OCI-LY7 (cell line): ENCODE data around the gene TMEM212. TPM values are rescaled to one million over a fixed set of nuclear protein-coding genes. Genes with fewer than 3 reads are reported as not detected.

Source experiments
- BruUV-seq: library from RNA; stranded (reverse); fragments of 400-500 nt; replicated peaks from 2 replicates; lab custom pipeline; 2021; lab: Mats Ljungman, UMichigan
- CTCF ChIA-PET: fragments of 300-600 bp; sonication (Branson Sonifier 250); formaldehyde crosslinking; loops from one replicate; lab custom pipeline; 2022; ENCODE audit warnings: antibody characterized with exemption; ENCODE audit not compliant: unreplicated experiment; lab: Charles Lee
- POLR2A ChIA-PET: fragments of 300-600 bp; sonication (Branson Sonifier 250); formaldehyde crosslinking; loops from one replicate; lab custom pipeline; 2022; ENCODE audit warnings: antibody characterized with exemption; lab: Charles Lee
- DNase-seq: peaks from one replicate; pipeline ENCODE4 v3.0.0-alpha.2; 2015; ENCODE audit warnings: low spot score
- H2AFZ ChIP-seq: fragments of 200-600 bp; sonication (generic), shearing (Covaris generic); 2 replicates; pipeline ENCODE4 v1.6.1; 2014; ENCODE audit warnings: mild to moderate bottlenecking, antibody characterized with exemption, low read length, moderate library complexity
- H3K27ac ChIP-seq: fragments of 200-600 bp; sonication (generic); 2 replicates; pipeline ENCODE4 v1.5.1; 2014; ENCODE audit warnings: mixed run types, low read depth, mild to moderate bottlenecking, moderate library complexity, low read length, inconsistent platforms; ENCODE audit not compliant: poor library complexity, severe bottlenecking
- H3K36me3 ChIP-seq: fragments of 200-600 bp; sonication (generic); 2 replicates; pipeline ENCODE4 v1.6.1; 2014; ENCODE audit warnings: mild to moderate bottlenecking, antibody characterized with exemption, low read length, moderate library complexity, mixed read lengths; ENCODE audit not compliant: insufficient read depth
- H3K4me1 ChIP-seq: fragments of 200-600 bp; sonication (generic); 2 replicates; pipeline ENCODE4 v1.5.1; 2014; ENCODE audit warnings: mild to moderate bottlenecking, low read length; ENCODE audit not compliant: insufficient read depth, poor library complexity, severe bottlenecking
- H3K4me2 ChIP-seq: fragments of 200-600 bp; sonication (generic); 2 replicates; pipeline ENCODE4 v1.6.1; 2014; ENCODE audit warnings: mild to moderate bottlenecking, low read length
- H3K4me3 ChIP-seq: fragments of 200-600 bp; sonication (generic); 2 replicates; pipeline ENCODE4 v1.5.1; 2014; ENCODE audit warnings: mild to moderate bottlenecking, low read depth, low read length; ENCODE audit not compliant: poor library complexity, severe bottlenecking
- H3K79me2 ChIP-seq: fragments of 200-600 bp; sonication (generic); 2 replicates; pipeline ENCODE4 v1.6.1; 2016; ENCODE audit warnings: low read depth, mild to moderate bottlenecking, low read length, moderate library complexity, mixed read lengths; ENCODE audit not compliant: insufficient read depth
- H3K9me2 ChIP-seq: fragments of 200-600 bp; sonication (generic); 2 replicates; pipeline ENCODE4 v1.6.1; 2016; ENCODE audit warnings: mild to moderate bottlenecking, low read length, mixed read lengths; ENCODE audit not compliant: insufficient read depth
- H3K9me3 ChIP-seq: fragments of 200-600 bp; sonication (generic); 2 replicates; pipeline ENCODE4 v1.6.1; 2014; ENCODE audit warnings: mild to moderate bottlenecking, mixed run types, low read length, mixed read lengths
- H4K20me1 ChIP-seq: fragments of 200-600 bp; sonication (generic); 2 replicates; pipeline ENCODE4 v1.6.1; 2014; ENCODE audit warnings: mild to moderate bottlenecking, antibody characterized with exemption, low read length, moderate library complexity, mixed read lengths; ENCODE audit not compliant: insufficient read depth
- CTCF ChIP-seq: fragments of 200-600 bp; sonication (generic); conservative IDR thresholded peaks from 2 replicates; pipeline ENCODE4 v1.5.1; 2014; ENCODE audit warnings: mild to moderate bottlenecking, antibody characterized with exemption, low read length, moderate library complexity, mixed read lengths
- EZH2phosphoT487 ChIP-seq: fragments of 200-600 bp; sonication (generic); IDR thresholded peaks from 2 replicates; pipeline ENCODE4 v1.6.1; 2018; ENCODE audit warnings: low read depth, borderline replicate concordance, mild to moderate bottlenecking, mixed run types, antibody characterized with exemption, low read length, moderate library complexity, mixed read lengths
- intact Hi-C: fragments of 100-400 bp; cut with micrococcal nuclease; formaldehyde crosslinking; loops from one replicate; pipeline ENCODE4 v1.10.0; 2022; ENCODE audit not compliant: unreplicated experiment
- total RNA-seq, 2 experiments: library from RNA; depleted of rRNA in 1 of 2; stranded (reverse); fragments of >200 nt in 1 of 2; shearing (Covaris generic) in 1 of 2; gene quantifications; 2 replicates each; pipeline ENCODE4 v1.2.3, GENCODE V29; 2014 to 2022

TMEM212 gene
- total RNA-seq, 2 experiments from 2014 or later, result not detected

- Histone ChIP-seq H3K36me3 (no peaks in the 10 kb centered on the region), H2AFZ (no peak overlapping the region), H3K27ac (no peak overlapping the region), H3K4me1 (no peaks in the 10 kb centered on the region), H3K79me2 (no peaks in the 10 kb centered on the region), H3K9me3 (peaks cover 6% of the 10 kb centered on the region), H3K9me2 (no peaks in the 10 kb centered on the region), H3K4me2 (no peak overlapping the region), H3K4me3 (no peak overlapping the region), H4K20me1 (no peaks in the 10 kb centered on the region)
- no TSS peak for BruUV-seq
- TF ChIP-seq CTCF (no peak), EZH2phosphoT487 (no peak)
- no peak for DNase-seq
- intact Hi-C loops, result no loop called here
- CTCF ChIA-PET, result no interaction called here
- POLR2A ChIA-PET, result interaction anchor here (0.9 kb wide), 1 partner anchor 41 kb away, joined by 3 read pairs; no protein-coding TSS in a partner anchor
Measured at GRCh38 chr3:171849617-171850319, 6.6 kb downstream of the TMEM212 start.

- Histone ChIP-seq H3K4me1 (no peaks in the 10 kb centered on the region), H3K4me3 (no peak overlapping the region), H3K9me3 (peaks cover 11% of the 10 kb centered on the region), H3K27ac (no peak overlapping the region), H4K20me1 (no peaks in the 10 kb centered on the region), H3K36me3 (no peaks in the 10 kb centered on the region), H3K4me2 (no peak overlapping the region), H3K9me2 (no peaks in the 10 kb centered on the region), H3K79me2 (no peaks in the 10 kb centered on the region), H2AFZ (no peak overlapping the region)
- intact Hi-C loops, result no loop called here
- DNase-seq, result no peak
- POLR2A ChIA-PET, result interaction anchor here (0.5 kb wide), 1 partner anchor 210 kb away, joined by 3 read pairs; no protein-coding TSS in a partner anchor
- BruUV-seq, result no TSS peak
- CTCF ChIA-PET, result no interaction called here
- TF ChIP-seq CTCF (no peak), EZH2phosphoT487 (no peak)
Measured at GRCh38 chr3:171850320-171850959, 7.3 kb downstream of the TMEM212 start.
